Peyer's patch (tissue), 4 donors: ENCODE data around the gene SLC16A7. TPM values are rescaled to one million over a fixed set of nuclear protein-coding genes. Genes with fewer than 3 reads are reported as not detected.

Experiments used
- DNase-seq, 3 donors: peaks; one replicate each; pipeline ENCODE4 v3.0.0-alpha.2; 2017 to 2019
- H3K27ac ChIP-seq, 4 donors: fragments of 200-600 bp; sonication (generic); one replicate each; pipeline ENCODE4 v1.5.1; 2016 to 2019
- H3K27me3 ChIP-seq, 2 donors: fragments of 200-600 bp; sonication (generic); one replicate each; pipeline ENCODE4 v1.5.1; 2019
- H3K36me3 ChIP-seq, 3 donors: fragments of 200-600 bp; sonication (generic); one replicate each; pipeline ENCODE4 v1.5.1; 2016 to 2019
- H3K4me1 ChIP-seq, 4 donors: fragments of 200-600 bp; sonication (generic); one replicate each; pipeline ENCODE4 v1.5.1; 2016 to 2019
- H3K4me3 ChIP-seq, 4 donors: fragments of 200-600 bp; sonication (generic); 1 replicate in 3 of 4; 2 replicates in 1 of 4; pipeline ENCODE4 v1.5.1; 2016 to 2019; ENCODE audit warnings: mild to moderate bottlenecking in 1 of 4
- H3K9me3 ChIP-seq, 4 donors: fragments of 200-600 bp; sonication (generic); one replicate each; pipeline ENCODE4 v1.5.1; 2016 to 2019; ENCODE audit warnings: mild to moderate bottlenecking in 1 of 4
- CTCF ChIP-seq, 6 experiments: fragments of 450-650 bp in 4 of 6; fragments of 200-600 bp in 2 of 6; sonication (generic) in 1 of 6; IDR thresholded peaks; one replicate each; pipeline ENCODE4 v1.5.1; 2017 to 2019; ENCODE audit warnings: antibody characterized with exemption in 6 of 6, mild to moderate bottlenecking in 3 of 6, moderate library complexity in 1 of 6
- POLR2A ChIP-seq, 2 donors: fragments of 450-650 bp; IDR thresholded peaks; one replicate each; pipeline ENCODE4 v1.5.1; 2017; ENCODE audit warnings: antibody characterized with exemption in 2 of 2, mild to moderate bottlenecking in 2 of 2, moderate library complexity in 2 of 2
- total RNA-seq, 4 donors: library from RNA; depleted of rRNA; stranded (reverse); fragments of >200 nt; gene quantifications; one replicate each; pipeline ENCODE4 v1.1.0, GENCODE V29; 2016

SLC16A7 gene
- total RNA-seq, 4 donors from 2014 or later: 5.0 to 19.4 (median 12.1) TPM

- no peak overlapping the region for H3K4me3 ChIP-seq
- DNase-seq: no peak
- no peak overlapping the region for H3K27ac ChIP-seq
- no peaks in the 10 kb centered on the region for H3K9me3 ChIP-seq
- H3K36me3 ChIP-seq: no peaks in the 10 kb centered on the region
- H3K4me1 ChIP-seq: no peaks in the 10 kb centered on the region
- no peaks in the 10 kb centered on the region for H3K27me3 ChIP-seq
- TF ChIP-seq POLR2A (IDR thresholded peaks at IDR 0.05) (no peak), CTCF (IDR thresholded peaks at IDR 0.05) (no peak)
Observed at GRCh38 chr12:59724011-59724695, 128.3 kb downstream of the SLC16A7 start.

- peak in 1 of 3 donors; percentile 34 for DNase-seq
- no peaks in the 10 kb centered on the region for H3K9me3 ChIP-seq
- H3K4me1 ChIP-seq: no peaks in the 10 kb centered on the region
Observed at GRCh38 chr12:59733200-59733599, 137.4 kb downstream of the SLC16A7 start.

GRCh38 chr12:59734371-59734770, 138.5 kb downstream of the SLC16A7 start:
- no peak for TF ChIP-seq CTCF (IDR thresholded peaks at IDR 0.05)
- H3K27ac ChIP-seq: no peak overlapping the region
- DNase-seq: no peak
- H3K9me3 ChIP-seq: no peaks in the 10 kb centered on the region
- H3K27me3 ChIP-seq: no peaks in the 10 kb centered on the region
- no peaks in the 10 kb centered on the region for H3K36me3 ChIP-seq
- H3K4me3 ChIP-seq: no peak overlapping the region
- no peaks in the 10 kb centered on the region for H3K4me1 ChIP-seq

More at GRCh38 chr12:59733200-59733599, 137.4 kb downstream of the SLC16A7 start:
- no peak overlapping the region for H3K27ac ChIP-seq
- no peaks in the 10 kb centered on the region for H3K27me3 ChIP-seq
- H3K36me3 ChIP-seq: no peaks in the 10 kb centered on the region
- H3K4me3 ChIP-seq: no peak overlapping the region
- TF ChIP-seq POLR2A (IDR thresholded peaks at IDR 0.05): no peak
- TF ChIP-seq CTCF (IDR thresholded peaks at IDR 0.05): no peak

GRCh38 chr12:59735231-59735630, 139.4 kb downstream of the SLC16A7 start:
- H3K4me1 ChIP-seq: no peaks in the 10 kb centered on the region
- no peaks in the 10 kb centered on the region for H3K36me3 ChIP-seq
- H3K27me3 ChIP-seq: no peaks in the 10 kb centered on the region
- no peaks in the 10 kb centered on the region for H3K9me3 ChIP-seq
- H3K27ac ChIP-seq: no peak overlapping the region
- TF ChIP-seq CTCF (IDR thresholded peaks at IDR 0.05) (no peak), POLR2A (IDR thresholded peaks at IDR 0.05) (no peak)
- no peak for DNase-seq
- no peak overlapping the region for H3K4me3 ChIP-seq

GRCh38 chr12:59736359-59736758, 140.5 kb downstream of the SLC16A7 start:
- Histone ChIP-seq H3K4me3 (no peak overlapping the region), H3K27me3 (no peaks in the 10 kb centered on the region), H3K36me3 (no peaks in the 10 kb centered on the region), H3K27ac (no peak overlapping the region), H3K9me3 (no peaks in the 10 kb centered on the region), H3K4me1 (no peaks in the 10 kb centered on the region)
- TF ChIP-seq POLR2A (IDR thresholded peaks at IDR 0.05) (no peak), CTCF (IDR thresholded peaks at IDR 0.05) (no peak)
- no peak for DNase-seq
